ENCODE data around the gene UBE3B.

Gene UBE3B

GRCh38 chr12:109497675-109498074 lies 20.2 kb downstream of the UBE3B start:
- DNase-seq (ENCODE audit: low spot score) = no peak

DNA sequence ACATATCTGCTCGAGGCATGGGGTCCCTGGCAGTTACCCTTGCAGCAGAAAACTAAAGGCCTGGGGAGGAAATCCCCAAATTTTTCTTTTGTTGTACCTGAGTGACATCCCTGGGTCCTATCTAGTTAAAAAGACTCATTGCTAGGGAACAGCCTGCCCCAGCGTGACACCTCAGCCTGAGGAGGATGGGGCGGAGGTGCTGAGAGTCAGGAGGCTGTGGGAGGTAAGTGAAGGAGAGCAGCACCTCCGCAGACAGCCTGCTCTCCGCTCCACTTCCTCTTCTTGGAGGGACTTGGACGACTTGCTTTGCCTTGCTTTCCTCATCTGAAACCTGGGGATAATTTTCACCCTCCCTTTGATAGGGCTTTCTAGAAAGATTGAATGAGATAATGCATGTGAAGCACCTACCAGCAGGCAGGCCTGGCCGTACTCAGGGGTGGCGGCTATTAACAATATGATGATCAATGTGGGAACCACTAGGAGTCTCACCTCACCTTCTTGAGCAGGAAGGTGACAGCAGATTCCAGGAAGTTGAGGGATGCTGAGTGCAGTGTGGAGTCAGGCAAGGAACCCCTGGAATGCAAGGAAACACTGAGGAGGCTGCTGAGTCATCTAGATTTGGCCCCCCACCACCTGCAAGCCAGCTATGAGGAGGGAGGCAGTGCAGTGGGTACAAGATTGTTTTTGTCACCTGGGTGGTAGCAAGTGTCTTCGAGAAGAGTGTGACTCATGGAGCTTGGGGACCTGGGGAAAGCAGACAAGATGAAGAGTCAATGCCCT lies 23.2 kb downstream of the UBE3B start:
- no peak for DNase-seq (ENCODE audit: low spot score)

DNA sequence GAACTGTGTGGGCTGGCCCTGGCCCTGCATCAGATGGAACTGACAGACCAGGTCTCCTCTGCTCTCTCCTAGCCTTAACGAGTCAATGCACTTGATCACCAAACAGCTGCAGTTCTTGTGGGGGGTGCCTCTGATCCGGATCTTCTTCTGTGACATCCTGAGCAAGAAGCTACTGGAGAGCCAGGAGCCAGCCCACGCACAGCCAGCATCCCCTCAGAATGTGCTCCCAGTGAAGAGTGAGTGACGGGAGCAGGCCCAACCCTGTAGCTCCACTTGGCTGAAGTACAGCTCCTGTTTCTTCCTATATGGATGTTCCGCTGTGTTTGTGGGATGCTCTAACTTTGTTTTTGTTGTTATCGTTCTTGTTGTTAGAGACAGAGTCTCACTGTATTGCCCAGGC lies 23.9 kb downstream of the UBE3B start:
- DNase-seq (ENCODE audit: low spot score) = no peak

DNA sequence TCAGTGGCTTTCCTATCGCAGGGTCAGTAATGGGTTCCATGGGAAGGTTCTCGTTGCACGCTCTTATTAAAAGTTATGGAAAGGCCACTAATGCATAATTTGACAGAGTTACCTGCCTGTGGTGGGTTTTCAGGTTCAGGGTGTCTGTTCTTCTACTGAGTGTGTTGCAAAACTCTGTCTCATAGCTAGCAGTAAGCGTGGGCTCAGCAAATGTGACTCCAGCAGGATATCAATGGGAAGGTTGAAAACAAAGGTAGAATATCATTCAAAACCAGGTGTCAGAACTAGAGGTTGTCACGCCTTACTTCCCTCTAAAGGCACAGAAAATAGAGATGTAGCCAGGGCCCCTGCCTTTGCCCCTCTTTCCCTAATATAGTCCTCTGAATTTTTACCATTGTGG lies 24.9 kb downstream of the UBE3B start:
- DNase-seq (ENCODE audit: low spot score) = no peak

GRCh38 chr12:109503611-109504010 lies 26.2 kb downstream of the UBE3B start:
- DNase-seq (ENCODE audit: low spot score) = peak; percentile 74

DNA sequence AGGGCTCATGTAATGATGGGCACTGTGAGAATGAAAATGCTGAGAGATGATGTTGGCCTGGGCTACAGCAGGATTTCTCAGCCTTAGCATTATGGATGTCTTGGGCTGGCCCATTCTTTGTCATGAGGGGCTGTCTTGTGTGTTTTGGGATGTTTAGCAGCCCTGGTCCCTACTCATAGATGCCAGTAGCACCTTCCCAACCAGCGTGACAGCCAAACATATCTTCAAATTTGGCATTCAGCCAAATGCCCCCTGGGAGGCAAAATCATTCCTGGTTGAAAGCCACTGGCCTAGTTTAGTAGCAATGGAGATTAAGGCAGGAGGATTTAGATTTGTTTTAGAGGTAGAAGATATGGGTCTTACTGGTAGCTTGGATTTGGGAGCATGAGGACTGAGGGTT lies 26.6 kb downstream of the UBE3B start:
- DNase-seq (ENCODE audit: low spot score) = no peak

GRCh38 chr12:109510196-109510595 lies 32.8 kb downstream of the UBE3B start:
- no peak for DNase-seq (ENCODE audit: low spot score)

DNA sequence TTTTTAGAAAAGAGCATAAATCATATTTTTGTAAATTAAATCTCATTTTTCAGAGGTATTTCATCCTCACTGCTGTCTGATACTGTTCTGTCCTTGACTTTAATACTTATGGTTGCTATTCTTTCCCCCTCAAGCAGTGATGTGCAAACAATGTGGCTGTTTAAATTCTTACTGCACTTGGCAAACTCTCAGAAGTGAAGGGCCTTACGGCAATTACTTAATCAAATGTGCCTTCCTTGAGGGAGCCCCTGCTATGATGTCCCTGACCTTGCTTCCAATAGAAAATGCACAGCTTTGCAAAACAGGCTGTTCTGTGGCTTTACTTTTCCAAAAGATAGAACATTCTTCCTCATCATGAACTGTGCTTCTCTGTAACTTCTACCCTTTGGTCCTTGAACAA lies 35.2 kb downstream of the UBE3B start:
- no peak for DNase-seq (ENCODE audit: low spot score)

GRCh38 chr12:109513051-109513450 lies 35.6 kb downstream of the UBE3B start:
- no peak for DNase-seq (ENCODE audit: low spot score)

DNA sequence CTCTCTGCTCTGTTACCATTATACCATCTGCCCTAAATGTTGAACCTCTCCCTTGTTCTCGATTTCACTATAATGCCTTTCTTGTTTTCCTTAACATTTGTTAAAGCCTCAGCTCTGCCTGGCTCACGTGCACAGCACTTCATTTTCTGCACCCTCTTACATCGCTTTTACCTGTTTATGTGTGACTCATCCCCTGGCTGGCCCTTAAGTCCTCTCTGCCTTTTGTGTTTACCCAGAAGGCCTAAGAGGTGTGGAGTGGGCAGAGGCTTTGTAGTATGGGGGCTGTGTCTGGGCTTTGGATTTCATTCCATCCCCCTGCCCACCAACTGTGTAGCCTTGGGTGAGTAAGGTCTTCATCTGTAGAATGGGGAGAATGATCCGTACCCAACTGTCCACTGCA lies 36.5 kb downstream of the UBE3B start:
- no peak for DNase-seq (ENCODE audit: low spot score)

DNA sequence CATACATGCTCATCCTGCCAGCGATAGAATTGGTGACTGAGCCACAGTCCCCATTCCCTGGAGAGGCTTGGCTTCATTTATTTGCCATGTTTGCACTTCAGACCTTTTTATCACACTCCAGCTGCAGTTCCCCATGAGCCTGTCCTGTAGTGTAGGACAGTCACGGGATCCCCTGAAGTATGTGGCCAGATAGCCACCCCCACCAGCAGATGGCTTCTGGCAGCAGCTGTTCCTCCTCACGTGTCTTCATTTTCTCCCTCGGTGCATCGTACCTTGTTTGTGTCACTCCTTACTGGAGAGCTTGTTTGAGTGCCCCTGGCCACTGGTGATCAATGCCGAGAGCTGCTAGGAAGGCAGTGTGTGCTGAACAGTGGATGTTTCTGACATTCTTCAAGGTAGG lies 40.2 kb downstream of the UBE3B start:
- DNase-seq (ENCODE audit: low spot score) = no peak

- DNase-seq (ENCODE audit: low spot score) = peak; percentile 79
These were observed 41.6 kb downstream of the UBE3B start for GRCh38 chr12:109518820-109519665.

DNA sequence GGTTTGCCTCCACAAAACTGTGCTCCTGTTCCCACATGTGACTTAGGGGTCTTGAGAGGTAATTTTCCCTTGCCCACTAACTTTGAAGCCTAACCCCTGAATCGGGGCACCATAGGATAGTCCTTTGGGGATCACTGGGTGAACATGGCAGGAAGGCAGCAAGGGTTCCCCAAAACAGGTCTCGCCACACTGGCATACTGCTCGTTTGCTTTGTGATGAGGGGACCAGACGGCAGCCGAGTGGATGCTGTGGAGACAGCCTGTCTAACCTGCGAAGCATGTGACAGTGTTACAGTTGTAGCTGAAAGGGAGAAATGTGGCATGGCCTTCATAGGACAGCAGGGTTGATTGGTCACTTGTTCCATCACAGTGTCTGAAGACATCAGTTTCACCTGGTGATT lies 42.4 kb downstream of the UBE3B start:
- no peak for DNase-seq (ENCODE audit: low spot score)

- DNase-seq (ENCODE audit: low spot score) = no peak
These were observed 44.4 kb downstream of the UBE3B start for GRCh38 chr12:109521831-109522230.

DNA sequence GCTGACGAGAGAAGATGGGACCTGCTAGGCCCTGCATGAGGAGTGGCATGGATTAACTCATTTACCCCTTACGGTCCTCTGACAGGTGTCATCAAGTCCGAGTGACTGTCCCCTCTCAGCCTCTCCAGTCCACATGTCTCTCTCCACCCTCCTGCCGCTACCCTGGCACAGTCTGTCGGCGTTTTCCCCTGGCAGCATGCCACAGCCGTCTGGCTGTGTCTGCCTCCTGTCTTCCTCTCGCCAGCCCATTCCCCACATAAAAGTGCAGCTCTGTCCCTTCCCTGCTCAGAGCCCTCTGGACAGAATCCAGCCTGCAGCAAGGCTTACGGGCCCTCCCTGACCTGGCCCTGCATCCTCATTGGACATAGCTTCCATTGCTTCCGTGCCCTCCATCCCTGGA lies 45.6 kb downstream of the UBE3B start:
- DNase-seq (ENCODE audit: low spot score) = peak; percentile 35

GRCh38 chr12:109523504-109523903 lies 46.1 kb downstream of the UBE3B start:
- no peak for DNase-seq (ENCODE audit: low spot score)

GRCh38 chr12:109524466-109525278 lies 47.2 kb downstream of the UBE3B start:
- DNase-seq (ENCODE audit: low spot score) = no peak

- no peak for DNase-seq (ENCODE audit: low spot score)
These were observed 47.8 kb downstream of the UBE3B start for GRCh38 chr12:109525279-109525585.

DNA sequence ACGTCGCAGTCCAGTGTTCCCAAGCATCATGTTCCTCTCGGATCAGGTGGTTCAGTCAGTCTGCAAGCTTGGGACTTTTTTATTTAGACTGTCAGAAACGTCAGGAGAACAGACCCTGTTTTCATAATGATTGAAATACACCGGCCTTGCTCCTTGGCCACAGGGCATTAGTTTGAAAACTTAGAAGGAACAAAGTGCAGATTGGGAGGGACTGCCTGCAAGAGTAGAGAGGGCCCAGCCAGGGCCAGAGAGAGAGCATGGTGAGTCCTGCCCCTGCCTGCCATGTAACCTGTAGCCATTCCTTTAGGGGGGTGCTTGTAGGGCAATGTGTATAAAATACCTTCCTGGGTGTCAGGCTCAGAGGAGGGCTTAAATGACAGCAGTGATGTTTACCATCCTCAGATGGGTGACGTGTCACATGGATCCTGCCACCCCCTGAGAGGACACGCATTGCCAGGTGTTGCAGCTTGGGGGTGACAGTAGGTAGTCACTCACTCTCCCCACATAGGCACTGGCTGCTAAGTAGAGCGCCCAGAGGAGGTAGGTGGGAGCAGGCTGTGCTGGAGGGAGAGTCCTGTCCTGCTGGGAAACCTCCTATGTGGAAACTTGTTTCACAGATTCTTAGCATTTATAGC lies 50.2 kb downstream of the UBE3B start:
- no peak for DNase-seq (ENCODE audit: low spot score)

GRCh38 chr12:109529691-109530640 lies 52.5 kb downstream of the UBE3B start:
- DNase-seq (ENCODE audit: low spot score) = peak; percentile 40

GRCh38 chr12:109531411-109531810 lies 54.0 kb downstream of the UBE3B start:
- DNase-seq (ENCODE audit: low spot score) = no peak
